Measurements from ENCODE around the gene C19orf47. TPM values are rescaled to one million over a fixed set of nuclear protein-coding genes. Genes with fewer than 3 reads are reported as not detected.

Gene C19orf47
- total and polyA plus RNA-seq, 2 donors (not counting 3 experiments of a cell fraction or from before 2014, with no cell fraction given): 16.4 to 27.0 TPM

- Histone ChIP-seq H3K4me2 (ENCODE audit: insufficient read depth, low read length) (no peak overlapping the region), H3K27me3 (ENCODE audit: control insufficient read depth in 2 of 2, insufficient read depth in 2 of 2, low read length in 2 of 2) (no peaks in the 10 kb centered on the region), H3K36me3 (ENCODE audit: control insufficient read depth in 2 of 2, extremely low read depth in 1 of 2, insufficient read depth in 2 of 2, low read length in 2 of 2) (peaks cover 9 to 35% of the 10 kb centered on the region in 2 experiments), H3K79me2 (ENCODE audit: control insufficient read depth, insufficient read depth, low read length) (no peaks in the 10 kb centered on the region), H2AFZ (ENCODE audit: low read depth, low read length) (no peak overlapping the region), H3K9me1 (replicated peaks; ENCODE audit: control insufficient read depth, extremely low read depth, insufficient read depth, low read length) (no peaks in the 10 kb centered on the region), H3K4me1 (ENCODE audit: control insufficient read depth, extremely low read depth, insufficient read depth, low read length) (peaks cover 4% of the 10 kb centered on the region), H3K27ac (ENCODE audit: insufficient read depth, low read depth, low read length) (no peak overlapping the region), H4K20me1 (replicated peaks; ENCODE audit: control insufficient read depth, extremely low read depth, insufficient read depth, low read length) (no peaks in the 10 kb centered on the region), H3K9me3 (replicated peaks; ENCODE audit: control insufficient read depth, insufficient read depth, low read length) (no peaks in the 10 kb centered on the region), H3K9ac (replicated peaks; ENCODE audit: extremely low read depth, insufficient read depth, low read length) (no peak overlapping the region), H3K4me3 (replicated peaks in 1 of 3; ENCODE audit: insufficient read depth in 1 of 3, low read depth in 1 of 3, low read length in 3 of 3) (no peak overlapping the region)
- FAIRE-seq (no peak), DNase-seq (ENCODE audit: low read depth, low spot score) (no peak)
- ChIA-PET POLR2A (no interaction called here), CTCF (interaction anchor here (1.4 kb wide), 1 partner anchor 27 kb away, joined by 3 read pairs; the partner anchor contains the start of genes C19orf47 and PLD3)
- intact Hi-C loops (cut with micrococcal nuclease) (no loop called here), dilution Hi-C loops (cut with MboI; ENCODE audit: extremely low pct_ligation_motif_present, low sequenced_read_pairs) (no loop called here)
- no peak for TF ChIP-seq EZH2 (IDR thresholded peaks at IDR 0.05; ENCODE audit: borderline replicate concordance, low read depth, low read length, severe bottlenecking)
- no peak for TF ChIP-seq MYC (IDR thresholded peaks at IDR 0.05; ENCODE audit: low read depth, low read length)
- no peak for TF ChIP-seq JUN (IDR thresholded peaks at IDR 0.05; ENCODE audit: borderline replicate concordance, insufficient read depth, insufficient read length, low read depth)
- TF ChIP-seq POLR2AphosphoS5 (IDR thresholded peaks at IDR 0.05; ENCODE audit: insufficient read depth, low read depth, low read length): no peak
- no peak for TF ChIP-seq CTCF (IDR thresholded peaks at IDR 0.05; ENCODE audit: extremely low read depth in 1 of 2, insufficient read depth in 1 of 2, low read depth in 1 of 2, low read length in 2 of 2)
- TF ChIP-seq POLR2A (IDR thresholded peaks at IDR 0.05; ENCODE audit: low read depth, low read length): no peak
- no peak for TF ChIP-seq GATA2 (IDR thresholded peaks at IDR 0.05; ENCODE audit: insufficient read depth, insufficient read length, low read depth, low read length)
- TF ChIP-seq MAX (IDR thresholded peaks at IDR 0.05; ENCODE audit: insufficient read depth, insufficient read length): no peak
- TF ChIP-seq FOS (IDR thresholded peaks at IDR 0.05; ENCODE audit: borderline replicate concordance, insufficient read depth, low read length): no peak
- BruUV-seq (replicated peaks): no TSS peak
Observed at GRCh38 chr19:40321076-40321475, 27.1 kb downstream of the C19orf47 start.

Data from endothelial cell of umbilical vein (primary cell).